AG04450 (cell line): ENCODE results near the gene ATP10D. TPM values are rescaled to one million over a fixed set of nuclear protein-coding genes. Genes with fewer than 3 reads are reported as not detected.

Experiments
- CTCF ChIA-PET: fragments of 300-600, 350-600 bp; formaldehyde crosslinking; extraction: SDS; loops from one replicate; lab custom pipeline; 2022; ENCODE audit warnings: antibody characterized with exemption, inconsistent platforms; lab: Charles Lee
- POLR2A ChIA-PET: fragments of 350-600 bp; formaldehyde crosslinking; extraction: SDS; loops from one replicate; lab custom pipeline; 2021; ENCODE audit warnings: antibody characterized with exemption, inconsistent platforms; lab: Yijun Ruan, JAX
- DNase-seq: peaks from one replicate; pipeline ENCODE4 v3.0.0-alpha.2; 2011; ENCODE audit warnings: low read depth, low spot score
- H3K27ac ChIP-seq: one replicate; pipeline ENCODE4 v1.5.1; 2012; ENCODE audit warnings: low read depth, low read length, control low read depth
- H3K27me3 ChIP-seq: one replicate; pipeline ENCODE4 v1.6.0; 2012; ENCODE audit warnings: low read length; ENCODE audit not compliant: control insufficient read depth, insufficient read depth
- H3K4me3 ChIP-seq: 2 replicates; pipeline ENCODE4 v1.5.1; 2011; ENCODE audit warnings: mild to moderate bottlenecking, low read depth, low read length, control low read depth
- H3K9me3 ChIP-seq: 2 replicates; pipeline ENCODE4 v1.5.1; 2012; ENCODE audit warnings: low read length; ENCODE audit not compliant: control insufficient read depth, insufficient read depth
- polyA plus RNA-seq: library from polyadenylated mRNA; depleted of rRNA; stranded (reverse); fragments of >200 nt; gene quantifications from 2 replicates; pipeline ENCODE4 v1.2.3, GENCODE V29; 2011
- TF ChIP-seq, protein P1 (sequence below): IDR thresholded peaks from 2 replicates; pipeline ENCODE4 v1.5.1; 2011; ENCODE audit warnings: low read depth, low read length, control low read depth, inconsistent platforms

ATP10D gene
- polyA plus RNA-seq, 1 experiment = 48.2 TPM

DNA sequence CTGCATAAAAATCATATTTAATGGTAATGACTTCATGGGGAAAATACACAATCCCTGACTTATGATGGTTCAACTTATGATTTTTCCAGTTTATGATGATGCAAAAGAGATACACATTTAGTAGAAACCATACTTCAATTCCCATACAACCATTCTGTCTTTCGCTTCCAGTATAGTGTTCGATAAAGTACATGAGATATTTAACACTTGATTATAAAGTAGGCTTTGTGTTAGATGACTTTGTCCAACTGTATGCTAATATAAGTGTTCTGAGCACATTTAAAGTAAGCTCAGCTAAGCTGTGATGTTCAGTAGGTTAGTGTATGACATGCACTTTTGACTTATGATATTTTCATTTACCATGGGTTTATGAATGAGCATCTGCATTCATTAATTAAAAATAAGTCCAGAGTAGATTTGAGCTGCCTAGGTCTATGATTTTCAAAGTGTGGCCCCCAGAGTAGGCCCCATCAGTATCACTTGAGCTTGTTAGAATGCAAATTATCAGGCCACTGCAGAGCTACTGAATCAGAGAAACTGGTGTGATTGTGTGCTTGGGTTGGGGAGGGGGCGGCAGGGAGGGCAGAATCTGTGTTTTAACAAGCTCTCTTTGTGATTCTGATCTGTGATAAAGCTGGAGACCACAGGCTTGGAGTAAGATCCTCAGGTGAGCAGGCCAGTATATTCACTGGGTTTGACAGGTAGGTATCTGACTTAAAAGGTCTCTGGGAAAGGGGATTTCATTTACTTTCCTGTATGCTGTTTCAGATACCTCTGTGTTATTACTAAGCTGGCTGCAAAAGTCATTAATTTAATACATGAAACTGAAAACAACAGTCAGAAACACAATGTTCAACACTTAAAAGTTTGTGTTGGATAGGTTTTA lies 8.4 kb downstream of the ATP10D start:
- no peak for DNase-seq
- no peaks in the 10 kb centered on the region for H3K27me3 ChIP-seq
- H3K9me3 ChIP-seq = no peaks in the 10 kb centered on the region
- TF ChIP-seq, protein P1, sequence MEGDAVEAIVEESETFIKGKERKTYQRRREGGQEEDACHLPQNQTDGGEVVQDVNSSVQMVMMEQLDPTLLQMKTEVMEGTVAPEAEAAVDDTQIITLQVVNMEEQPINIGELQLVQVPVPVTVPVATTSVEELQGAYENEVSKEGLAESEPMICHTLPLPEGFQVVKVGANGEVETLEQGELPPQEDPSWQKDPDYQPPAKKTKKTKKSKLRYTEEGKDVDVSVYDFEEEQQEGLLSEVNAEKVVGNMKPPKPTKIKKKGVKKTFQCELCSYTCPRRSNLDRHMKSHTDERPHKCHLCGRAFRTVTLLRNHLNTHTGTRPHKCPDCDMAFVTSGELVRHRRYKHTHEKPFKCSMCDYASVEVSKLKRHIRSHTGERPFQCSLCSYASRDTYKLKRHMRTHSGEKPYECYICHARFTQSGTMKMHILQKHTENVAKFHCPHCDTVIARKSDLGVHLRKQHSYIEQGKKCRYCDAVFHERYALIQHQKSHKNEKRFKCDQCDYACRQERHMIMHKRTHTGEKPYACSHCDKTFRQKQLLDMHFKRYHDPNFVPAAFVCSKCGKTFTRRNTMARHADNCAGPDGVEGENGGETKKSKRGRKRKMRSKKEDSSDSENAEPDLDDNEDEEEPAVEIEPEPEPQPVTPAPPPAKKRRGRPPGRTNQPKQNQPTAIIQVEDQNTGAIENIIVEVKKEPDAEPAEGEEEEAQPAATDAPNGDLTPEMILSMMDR = no peak
- ChIA-PET CTCF (interaction anchor here (1.1 to 1.2 kb wide), 2 partner anchors 13 to 73 kb away, joined by 3 read pairs; no protein-coding TSS in a partner anchor), POLR2A (interaction anchor here (1.3 kb wide), 1 partner anchor 8 kb away, joined by 5 read pairs; the partner anchor contains the start of gene ATP10D)
- H3K27ac ChIP-seq = no peak overlapping the region
- no peak overlapping the region for H3K4me3 ChIP-seq

DNA sequence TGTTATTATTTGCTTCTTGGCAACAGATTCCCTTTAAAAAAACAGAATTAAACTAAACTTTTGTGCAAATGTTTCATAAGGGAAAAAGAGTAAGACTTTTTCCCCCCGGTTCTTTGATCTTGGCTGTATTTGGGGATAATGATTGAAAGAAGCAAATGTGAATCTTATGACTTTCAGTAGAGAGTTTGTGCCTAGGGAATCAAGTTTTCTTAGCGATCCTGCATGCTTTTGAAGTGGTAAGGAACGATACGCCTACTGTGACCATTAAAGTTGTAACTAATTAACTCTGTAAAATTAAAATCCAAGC lies 9.0 kb downstream of the ATP10D start:
- Histone ChIP-seq H3K27me3 (no peaks in the 10 kb centered on the region), H3K9me3 (no peaks in the 10 kb centered on the region), H3K4me3 (no peak overlapping the region), H3K27ac (no peak overlapping the region)
- ChIA-PET POLR2A (interaction anchor here (1.3 kb wide), 1 partner anchor 9 kb away, joined by 5 read pairs; the partner anchor contains the start of gene ATP10D), CTCF (no interaction called here)
- DNase-seq = no peak
- TF ChIP-seq, protein P1 = no peak

GRCh38 chr4:47498899-47499298 lies 13.8 kb downstream of the ATP10D start:
- CTCF ChIA-PET = no interaction called here
- no peak for DNase-seq
- POLR2A ChIA-PET = no interaction called here
- TF ChIP-seq, protein P1 = no peak
- peaks cover 3% of the 10 kb centered on the region; the same call in 1 of the 2 replicates for H3K9me3 ChIP-seq
- H3K27ac ChIP-seq = no peak overlapping the region
- H3K4me3 ChIP-seq = no peak overlapping the region
- H3K27me3 ChIP-seq = no peaks in the 10 kb centered on the region

GRCh38 chr4:47499700-47500099 lies 14.6 kb downstream of the ATP10D start:
- CTCF ChIA-PET = no interaction called here
- POLR2A ChIA-PET = no interaction called here
- DNase-seq = no peak
- Histone ChIP-seq H3K27ac (no peak overlapping the region), H3K4me3 (no peak overlapping the region), H3K27me3 (no peaks in the 10 kb centered on the region), H3K9me3 (peaks cover 6% of the 10 kb centered on the region; the same call in 1 of the 2 replicates)
- TF ChIP-seq, protein P1 = no peak

DNA sequence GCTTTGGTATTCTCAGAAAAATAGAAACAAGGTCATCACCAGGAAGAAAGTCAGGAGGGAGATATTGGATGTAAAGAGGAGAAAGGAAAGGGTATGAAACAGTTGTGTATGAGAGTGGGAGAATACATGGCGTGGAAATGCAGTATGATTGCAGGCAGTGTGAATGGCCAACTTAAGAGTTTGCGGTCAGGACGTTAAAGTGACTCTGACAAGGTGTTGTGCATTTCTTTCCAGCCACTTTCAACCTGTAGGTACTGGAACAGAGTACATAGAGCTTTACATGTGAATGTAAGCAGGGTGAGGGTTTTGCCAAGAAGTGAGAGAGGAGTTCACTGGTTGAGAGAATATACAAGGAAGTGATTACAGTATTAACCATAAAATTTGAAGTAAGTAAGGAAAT lies 15.7 kb downstream of the ATP10D start:
- POLR2A ChIA-PET = no interaction called here
- no peaks in the 10 kb centered on the region for H3K27me3 ChIP-seq
- peaks cover 6% of the 10 kb centered on the region; the same call in 1 of the 2 replicates for H3K9me3 ChIP-seq
- no peak overlapping the region for H3K27ac ChIP-seq
- H3K4me3 ChIP-seq = no peak overlapping the region
- TF ChIP-seq, protein P1 = no peak
- DNase-seq = no peak
- CTCF ChIA-PET = interaction anchor here (1.9 kb wide), 1 partner anchor 10 kb away, joined by 11 read pairs; no protein-coding TSS in a partner anchor
